CD4-positive, alpha-beta memory T cell (primary cell): Measurements from ENCODE around the gene CBARP. TPM values are rescaled to one million over a fixed set of nuclear protein-coding genes. Genes with fewer than 3 reads are reported as not detected.

ENCODE experiments used
- CTCF ChIA-PET: fragments of 350-600 bp; sonication (Branson Sonifier 250); formaldehyde crosslinking; loops from one replicate; lab custom pipeline; 2021; ENCODE audit warnings: inconsistent platforms; ENCODE audit not compliant: partially characterized antibody; lab: Charles Lee
- POLR2A ChIA-PET: fragments of 350-600 bp; sonication (Branson Sonifier 250); formaldehyde crosslinking; loops from one replicate; lab custom pipeline; 2021; ENCODE audit not compliant: partially characterized antibody; lab: Charles Lee
- DNase-seq, 5 donors: peaks; one replicate each; pipeline versions ENCODE4 v3.0.0 to v3.0.0-alpha.2; 2020 to 2022; ENCODE audit warnings: mixed read lengths in 1 of 5
- H3K27ac ChIP-seq: one replicate; pipeline ENCODE4 v1.7.0; 2013; ENCODE audit warnings: low read depth, low read length
- H3K27me3 ChIP-seq: 2 replicates; pipeline ENCODE4 v1.7.0; 2013; ENCODE audit warnings: mild to moderate bottlenecking, low read length, moderate library complexity; ENCODE audit not compliant: insufficient read depth
- H3K36me3 ChIP-seq: 2 replicates; pipeline ENCODE4 v1.7.0; 2013; ENCODE audit warnings: mild to moderate bottlenecking, low read length, moderate library complexity; ENCODE audit not compliant: insufficient read depth
- H3K4me1 ChIP-seq: 2 replicates; pipeline ENCODE4 v1.7.0; 2013; ENCODE audit warnings: mild to moderate bottlenecking, low read length, moderate library complexity; ENCODE audit not compliant: insufficient read depth
- H3K4me3 ChIP-seq, 2 donors: one replicate each; pipeline ENCODE4 v1.7.0; 2013; ENCODE audit warnings: low read length in 2 of 2, mild to moderate bottlenecking in 1 of 2
- H3K9me3 ChIP-seq, 2 donors: one replicate each; pipeline ENCODE4 v1.7.0; 2013; ENCODE audit warnings: low read length in 2 of 2, control low read depth in 1 of 2; ENCODE audit not compliant: control insufficient read depth in 1 of 2
- H3K27ac Mint-ChIP-seq, 7 donors: one replicate each; pipeline ENCODE4 v1.8.0; 2020 to 2021; ENCODE audit warnings: mixed read lengths in 7 of 7, mild to moderate bottlenecking in 6 of 7, inconsistent platforms in 3 of 7, moderate library complexity in 3 of 7
- H3K27me3 Mint-ChIP-seq, 2 donors: one replicate each; pipeline ENCODE4 v1.8.0; 2020 to 2021; ENCODE audit warnings: mixed read lengths in 2 of 2
- H3K36me3 Mint-ChIP-seq, 2 donors: one replicate each; pipeline ENCODE4 v1.8.0; 2020 to 2021; ENCODE audit warnings: mixed read lengths in 2 of 2, inconsistent platforms in 1 of 2, mild to moderate bottlenecking in 1 of 2
- H3K4me1 Mint-ChIP-seq, 4 donors: one replicate each; pipeline ENCODE4 v1.8.0; 2020 to 2021; ENCODE audit warnings: mixed read lengths in 4 of 4, mild to moderate bottlenecking in 1 of 4
- H3K4me3 Mint-ChIP-seq, 8 donors: one replicate each; pipeline ENCODE4 v1.8.0; 2020 to 2021; ENCODE audit warnings: mixed read lengths in 8 of 8, mild to moderate bottlenecking in 7 of 8, moderate library complexity in 6 of 8, inconsistent platforms in 3 of 8
- H3K9me3 Mint-ChIP-seq, 8 donors: one replicate each; pipeline ENCODE4 v1.8.0; 2020 to 2021; ENCODE audit warnings: mixed read lengths in 8 of 8, mild to moderate bottlenecking in 5 of 8, inconsistent platforms in 3 of 8, moderate library complexity in 1 of 8
- intact Hi-C: fragments of 100-400 bp; cut with micrococcal nuclease; formaldehyde crosslinking; loops from one replicate; pipeline ENCODE4 v1.15.1; 2023
- polyA plus RNA-seq, 2 donors: library from polyadenylated mRNA; unstranded; fragments of 300-500 nt; fragmentation: Illumina TruSeq; gene quantifications; one replicate each; pipeline ENCODE4 v1.2.3, GENCODE V29; 2021
- total RNA-seq, 2 experiments: library from RNA; stranded (reverse); gene quantifications; one replicate each; pipeline ENCODE4 v1.2.3, GENCODE V29; 2021

The CBARP gene
- total and polyA plus RNA-seq, 4 experiments from 2014 or later: not detected

DNA sequence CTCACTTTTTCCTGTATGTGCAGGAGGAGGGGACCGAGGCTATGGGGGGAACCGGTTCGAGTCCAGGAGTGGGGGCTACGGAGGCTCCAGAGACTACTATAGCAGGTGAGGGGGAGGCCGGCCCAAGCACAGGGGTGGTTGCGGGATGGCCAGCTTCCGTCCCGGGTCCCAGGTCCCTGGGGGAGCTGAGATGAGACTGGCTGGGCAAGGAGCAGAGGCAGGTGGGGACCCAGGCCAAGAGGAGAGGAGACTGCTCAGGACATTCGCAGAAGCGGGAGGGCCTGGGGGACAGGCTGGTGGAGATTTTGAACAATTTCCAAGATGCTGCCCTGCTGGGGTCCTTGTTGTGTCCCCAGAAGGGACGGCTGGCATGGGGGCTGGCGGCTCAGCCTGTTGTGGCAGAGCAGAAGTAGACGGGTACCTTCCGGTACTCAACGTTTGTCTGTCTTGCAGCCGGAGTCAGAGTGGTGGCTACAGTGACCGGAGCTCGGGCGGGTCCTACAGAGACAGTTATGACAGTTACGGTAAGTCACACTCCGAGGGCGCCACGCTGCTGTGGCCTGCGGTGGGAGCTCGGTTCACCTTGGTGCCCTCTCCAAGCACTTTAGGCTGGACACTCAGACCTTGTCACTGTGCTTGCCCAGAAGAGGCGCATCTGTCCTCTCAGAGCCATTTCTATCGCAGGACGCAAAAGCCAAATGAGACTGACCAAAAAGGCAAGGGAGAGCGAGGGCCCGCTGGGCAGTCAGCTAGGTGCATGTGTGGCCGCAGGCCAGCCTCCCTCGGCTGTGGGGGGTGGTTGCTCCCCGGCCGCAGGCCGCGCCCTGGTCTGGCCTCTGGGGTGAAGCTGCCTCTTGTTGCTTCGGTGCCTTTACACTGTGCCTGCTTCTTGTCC lies 34.0 kb upstream of the CBARP start:
- H3K27ac ChIP-seq: peak overlapping the region; percentile 77
- peaks cover 0 to 25% (median 0%) of the 10 kb centered on the region in 8 donors for H3K9me3 Mint-ChIP-seq
- ChIA-PET POLR2A (interaction anchor here (0.9 to 5.7 kb wide), 7 partner anchors 11 to 595 kb away, joined by 3 to 74 read pairs (median 5); partner anchors contain the start of gene ATP5F1D), CTCF (interaction anchor here (3.9 kb wide), 1 partner anchor 28 kb away, joined by 31 read pairs; no protein-coding TSS in a partner anchor)
- H3K27me3 ChIP-seq: no peaks in the 10 kb centered on the region
- H3K4me1 Mint-ChIP-seq: peaks cover 37 to 72% (median 55%) of the 10 kb centered on the region in 4 donors
- peaks cover 83% of the 10 kb centered on the region for H3K4me1 ChIP-seq
- H3K27ac Mint-ChIP-seq: peak overlapping the region; percentile 89 to 97 (median 93)
- H3K27me3 Mint-ChIP-seq: no peaks in the 10 kb centered on the region
- intact Hi-C loops: no loop called here
- peaks cover 47% of the 10 kb centered on the region for H3K36me3 ChIP-seq
- no peaks in the 10 kb centered on the region for H3K9me3 ChIP-seq
- DNase-seq: no peak
- H3K36me3 Mint-ChIP-seq: peaks cover 32 to 50% of the 10 kb centered on the region in 2 donors
- peak overlapping the region; percentile 89 to 93 (median 91) for H3K4me3 Mint-ChIP-seq
- H3K4me3 ChIP-seq: peak overlapping the region in 1 of 2 donors; percentile 100

DNA sequence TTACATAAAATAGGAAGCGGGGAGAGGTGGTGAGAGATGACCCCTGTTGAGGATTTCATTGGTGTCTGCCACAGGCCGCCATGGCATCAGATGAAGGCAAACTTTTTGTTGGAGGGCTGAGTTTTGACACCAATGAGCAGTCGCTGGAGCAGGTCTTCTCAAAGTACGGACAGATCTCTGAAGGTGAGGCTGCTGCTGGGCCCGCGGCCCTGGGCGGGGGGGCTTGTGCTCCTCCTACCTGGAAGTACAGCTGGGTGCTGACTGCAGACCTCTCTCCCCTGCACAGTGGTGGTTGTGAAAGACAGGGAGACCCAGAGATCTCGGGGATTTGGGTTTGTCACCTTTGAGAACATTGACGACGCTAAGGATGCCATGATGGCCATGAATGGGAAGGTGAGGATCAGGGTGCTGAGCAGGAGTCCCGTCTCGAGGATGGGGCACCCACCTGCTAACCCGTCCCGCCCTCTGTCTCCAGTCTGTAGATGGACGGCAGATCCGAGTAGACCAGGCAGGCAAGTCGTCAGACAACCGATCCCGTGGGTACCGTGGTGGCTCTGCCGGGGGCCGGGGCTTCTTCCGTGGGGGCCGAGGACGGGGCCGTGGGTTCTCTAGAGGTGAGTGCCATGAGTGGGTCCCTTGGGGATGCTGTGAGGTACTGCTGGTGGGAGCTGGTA lies 33.2 kb upstream of the CBARP start:
- ChIA-PET CTCF (interaction anchor here (3.9 kb wide), 1 partner anchor 27 kb away, joined by 31 read pairs; no protein-coding TSS in a partner anchor), POLR2A (interaction anchor here (1.7 to 5.7 kb wide), 4 partner anchors 10 to 29 kb away, joined by 5 to 74 read pairs (median 38); partner anchors contain the start of gene ATP5F1D)
- Histone ChIP-seq H3K4me3 (peak overlapping the region; percentile 90 to 100), H3K36me3 (peaks cover 47% of the 10 kb centered on the region), H3K4me1 (peaks cover 79% of the 10 kb centered on the region), H3K9me3 (no peaks in the 10 kb centered on the region), H3K27me3 (no peaks in the 10 kb centered on the region), H3K27ac (peak overlapping the region; percentile 77)
- no peaks in the 10 kb centered on the region for H3K27me3 Mint-ChIP-seq
- peak overlapping the region; percentile 89 to 93 (median 91) for H3K4me3 Mint-ChIP-seq
- peak in 1 of 5 donors; percentile 43 for DNase-seq
- peaks cover 33 to 69% (median 52%) of the 10 kb centered on the region in 4 donors for H3K4me1 Mint-ChIP-seq
- H3K36me3 Mint-ChIP-seq: peaks cover 31 to 47% of the 10 kb centered on the region in 2 donors
- intact Hi-C loops: no loop called here
- peaks cover 0 to 21% (median 0%) of the 10 kb centered on the region in 8 donors for H3K9me3 Mint-ChIP-seq
- H3K27ac Mint-ChIP-seq: peak overlapping the region; percentile 91 to 97 (median 93)

DNA sequence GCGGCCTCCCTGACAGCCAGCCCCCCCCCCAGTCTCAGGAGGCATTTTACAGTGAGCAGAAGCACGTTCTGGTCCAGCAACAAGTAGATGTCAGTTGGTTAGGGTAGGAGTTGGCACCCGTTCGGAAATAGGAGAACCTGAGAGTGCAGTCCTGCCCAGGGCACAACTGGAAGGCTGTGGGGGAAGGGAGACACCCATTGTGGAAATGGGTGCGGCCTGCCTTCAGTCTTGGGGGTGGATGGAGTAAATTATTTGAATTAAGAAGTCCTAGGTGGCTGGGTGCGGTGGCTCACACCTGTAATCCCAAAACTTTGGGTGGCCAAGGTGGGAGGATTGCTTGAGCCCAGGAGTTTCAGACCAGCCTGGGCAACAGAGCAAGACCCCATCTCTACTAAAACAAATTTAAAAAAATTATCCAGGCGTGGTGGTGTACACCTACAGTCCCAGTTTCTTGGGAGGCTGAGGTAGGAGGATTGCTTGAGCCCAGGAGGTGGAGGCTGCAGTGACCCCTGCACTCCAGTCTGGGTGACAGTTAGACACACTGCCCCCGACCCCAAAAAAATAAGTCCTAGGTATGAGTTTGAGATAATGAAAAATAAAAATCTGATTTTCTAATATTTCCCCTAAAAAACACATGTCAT lies 32.5 kb upstream of the CBARP start:
- peaks cover 81% of the 10 kb centered on the region for H3K4me1 ChIP-seq
- H3K27me3 ChIP-seq: no peaks in the 10 kb centered on the region
- H3K27ac ChIP-seq: peak overlapping the region; percentile 77
- H3K36me3 ChIP-seq: peaks cover 47% of the 10 kb centered on the region
- H3K36me3 Mint-ChIP-seq: peaks cover 31 to 45% of the 10 kb centered on the region in 2 donors
- H3K27me3 Mint-ChIP-seq: no peaks in the 10 kb centered on the region
- H3K4me1 Mint-ChIP-seq: peaks cover 33 to 73% (median 56%) of the 10 kb centered on the region in 4 donors
- no peaks in the 10 kb centered on the region for H3K9me3 ChIP-seq
- POLR2A ChIA-PET: interaction anchor here (1.1 to 6.7 kb wide), 8 partner anchors 14 to 367 kb away, joined by 4 to 397 read pairs (median 24); partner anchors contain the start of gene ABCA7
- DNase-seq: no peak
- CTCF ChIA-PET: no interaction called here
- intact Hi-C loops: no loop called here
- peak overlapping the region; percentile 89 to 93 (median 91) for H3K4me3 Mint-ChIP-seq
- H3K27ac Mint-ChIP-seq: peak overlapping the region; percentile 91 to 97 (median 93)
- peak overlapping the region; percentile 90 to 100 for H3K4me3 ChIP-seq
- H3K9me3 Mint-ChIP-seq: peaks cover 0 to 21% (median 0%) of the 10 kb centered on the region in 8 donors

DNA sequence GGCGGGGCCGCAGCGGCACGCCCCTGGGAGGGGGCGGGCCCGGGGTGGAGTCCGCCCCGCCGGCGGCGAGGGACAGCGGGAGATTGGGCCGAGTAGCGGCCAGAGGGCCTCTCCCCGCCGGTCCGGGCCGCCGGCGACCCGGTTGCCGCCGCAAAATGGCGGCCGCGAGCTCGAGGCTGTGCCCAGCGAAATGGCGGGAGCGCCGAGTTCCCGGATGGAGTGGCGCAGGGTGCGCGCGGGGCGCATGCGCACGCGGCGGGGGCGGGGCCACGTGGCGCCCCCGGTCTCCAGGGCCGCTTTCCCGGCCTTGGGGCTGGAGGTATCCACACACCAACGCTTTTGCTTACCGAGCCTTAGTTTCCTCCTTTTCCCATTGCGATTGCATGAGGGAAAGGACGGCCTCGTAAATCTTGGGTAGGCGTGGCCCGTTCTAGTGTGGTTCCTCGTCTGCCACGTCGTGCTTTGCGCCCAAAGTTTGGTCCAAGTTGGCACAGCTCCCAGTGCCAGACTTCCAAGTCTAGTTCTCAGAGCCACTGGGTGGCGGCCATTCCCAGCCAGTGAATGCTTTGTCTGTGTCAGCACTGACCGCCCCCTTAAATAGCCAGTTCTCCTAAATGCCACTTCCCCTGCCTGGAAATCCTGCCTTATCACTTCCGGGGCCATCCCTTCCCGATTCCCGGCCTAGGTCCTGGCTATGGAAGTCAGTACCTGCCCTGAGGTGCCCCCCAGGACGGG lies 31.8 kb upstream of the CBARP start:
- ChIA-PET CTCF (interaction anchor here (1.0 to 10.8 kb wide), 4 partner anchors 17 to 29 kb away, joined by 3 to 364 read pairs (median 7); partner anchors contain the start of gene ATP5F1D), POLR2A (interaction anchor here (0.6 to 12.0 kb wide), 66 partner anchors 9 to 826 kb away, joined by 3 to 650 read pairs (median 5); partner anchors contain the start of genes ABCA7, ARHGAP45, ATP5F1D and CBARP)
- Histone ChIP-seq H3K27me3 (no peaks in the 10 kb centered on the region), H3K9me3 (no peaks in the 10 kb centered on the region), H3K36me3 (peaks cover 44% of the 10 kb centered on the region), H3K4me3 (peak overlapping the region; percentile 90 to 100), H3K27ac (peak overlapping the region; percentile 77), H3K4me1 (peaks cover 76% of the 10 kb centered on the region)
- Mint-ChIP-seq H3K4me3 (peak overlapping the region; percentile 89 to 93 (median 91)), H3K27ac (peak overlapping the region; percentile 91 to 97 (median 93)), H3K27me3 (no peaks in the 10 kb centered on the region), H3K36me3 (peaks cover 31 to 45% of the 10 kb centered on the region in 2 donors), H3K9me3 (peaks cover 0 to 21% (median 0%) of the 10 kb centered on the region in 8 donors), H3K4me1 (peaks cover 35 to 79% (median 60%) of the 10 kb centered on the region in 4 donors)
- intact Hi-C loops: loop anchor here (1.0 to 2.0 kb wide), 3 partner anchors 10 to 473 kb away; partner anchors contain the start of gene PTBP1
- peak; percentile 85 to 89 (median 88) for DNase-seq

DNA sequence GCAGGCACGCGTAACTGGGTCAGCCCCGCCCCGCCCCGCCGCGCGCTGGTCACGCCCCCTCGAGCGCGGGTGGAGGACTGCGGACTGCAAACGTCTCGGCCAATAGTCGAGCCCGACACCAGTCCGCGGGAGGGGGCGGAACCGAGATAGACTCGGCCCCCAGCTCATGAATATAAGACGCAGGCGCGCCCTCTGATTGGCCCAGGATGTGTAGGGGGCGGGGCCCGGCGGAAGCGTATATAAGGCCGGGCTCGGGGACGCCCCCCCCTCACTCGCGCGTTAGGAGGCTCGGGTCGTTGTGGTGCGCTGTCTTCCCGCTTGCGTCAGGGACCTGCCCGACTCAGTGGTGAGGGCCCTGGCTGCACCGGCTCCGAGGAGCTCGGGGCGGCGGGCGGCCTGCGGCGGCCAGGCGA lies 31.3 kb upstream of the CBARP start, which contains the start of gene CIRBP:
TSS of gene CIRBP (plus strand) at position 268 of the 413 bp plus-strand sequence. CDS start 1,602 bp downstream, outside the sequence.
- Mint-ChIP-seq H3K4me1 (peaks cover 35 to 77% (median 58%) of the 10 kb centered on the region in 4 donors), H3K36me3 (peaks cover 31 to 44% of the 10 kb centered on the region in 2 donors), H3K27ac (peak within 1 kb of the TSS; percentile 91 to 98 (median 96)), H3K27me3 (no peaks in the 10 kb centered on the region), H3K4me3 (peak within 1 kb of the TSS; percentile 89 to 93 (median 91)), H3K9me3 (peaks cover 0 to 21% (median 0%) of the 10 kb centered on the region in 8 donors)
- peaks cover 38% of the 10 kb centered on the region for H3K36me3 ChIP-seq
- H3K4me1 ChIP-seq: peaks cover 71% of the 10 kb centered on the region
- ChIA-PET CTCF (interaction anchor here (1.0 to 10.8 kb wide), 5 partner anchors 10 to 28 kb away, joined by 3 to 364 read pairs (median 4); partner anchors contain the start of gene ATP5F1D), POLR2A (interaction anchor here (0.5 to 12.0 kb wide), 69 partner anchors 10 to 783 kb away, joined by 3 to 650 read pairs (median 5); partner anchors contain the start of genes ABCA7, ARHGAP45, ATP5F1D and CBARP)
- H3K27me3 ChIP-seq: no peaks in the 10 kb centered on the region
- DNase-seq: peak; percentile 99 to 100 (median 99)
- intact Hi-C loops: loop anchor here (1.0 to 2.0 kb wide), 3 partner anchors 10 to 472 kb away; partner anchors contain the start of gene PTBP1
- H3K9me3 ChIP-seq: no peaks in the 10 kb centered on the region
- H3K4me3 ChIP-seq: peak within 1 kb of the TSS; percentile 90 to 100
- peak within 1 kb of the TSS; percentile 77 for H3K27ac ChIP-seq
